Testis (tissue), 3 donors: ENCODE data around the gene CEP78. TPM values are rescaled to one million over a fixed set of nuclear protein-coding genes. Genes with fewer than 3 reads are reported as not detected.

ENCODE experiments used
- DNase-seq: peaks from one replicate; pipeline ENCODE4 v3.0.0-alpha.2; 2019
- H3K27ac ChIP-seq, 2 donors: fragments of 200-600 bp; sonication (generic); one replicate each; pipeline ENCODE4 v1.5.1; 2019
- H3K27me3 ChIP-seq: fragments of 200-600 bp; sonication (generic); one replicate; pipeline ENCODE4 v1.5.1; 2019
- H3K36me3 ChIP-seq: fragments of 200-600 bp; sonication (generic); one replicate; pipeline ENCODE4 v1.5.1; 2017; ENCODE audit warnings: low read depth; ENCODE audit errors: missing control alignments
- H3K4me1 ChIP-seq: fragments of 200-600 bp; sonication (generic); one replicate; pipeline ENCODE4 v1.5.1; 2019
- H3K4me3 ChIP-seq, 2 donors: fragments of 200-600 bp; sonication (generic); one replicate each; pipeline ENCODE4 v1.5.1; 2017 to 2019
- H3K9me3 ChIP-seq: fragments of 200-600 bp; sonication (generic); one replicate; pipeline ENCODE4 v1.5.1; 2017
- CTCF ChIP-seq, 3 experiments: fragments of 450-650 bp in 2 of 3; fragments of 200-600 bp in 1 of 3; sonication (generic) in 1 of 3; IDR thresholded peaks; one replicate each; pipeline ENCODE4 v1.5.1; 2016 to 2019; ENCODE audit warnings: antibody characterized with exemption in 3 of 3, mild to moderate bottlenecking in 2 of 3, moderate library complexity in 1 of 3
- POLR2A ChIP-seq: fragments of 450-650 bp; IDR thresholded peaks from one replicate; pipeline ENCODE4 v1.6.1; 2017; ENCODE audit warnings: antibody characterized with exemption, mild to moderate bottlenecking, moderate library complexity
- WGBS, 2 donors: methylation state at CpG; one replicate each; pipeline ENCODE4 v1.1.5; 2018; 5-methylcytosine and 5-hydroxymethylcytosine counted together
- intact Hi-C: fragments of 100-400 bp; cut with DNase I; formaldehyde crosslinking; loops from one replicate; pipeline ENCODE4 v1.15.1; 2023; ENCODE audit warnings: low total_unique reads
- polyA plus RNA-seq: library from polyadenylated mRNA; stranded (reverse); fragments of 350-450 nt; fragmentation: Illumina TruSeq; extraction: RNeasy Lipid Tissue Mini Kit (QIAGEN cat#74804); gene quantifications from one replicate; pipeline ENCODE4 v1.2.3, GENCODE V29; 2014; ENCODE audit warnings: low read depth, low replicate concordance; ENCODE audit not compliant: insufficient read depth
- total RNA-seq, 2 donors: library from RNA; depleted of rRNA; stranded (reverse); fragments of >200 nt; gene quantifications; one replicate each; pipeline ENCODE4 v1.2.3, GENCODE V29; 2016

CEP78 gene
- total and polyA plus RNA-seq, 3 donors from 2014 or later = 28.2 to 50.2 (median 37.4) TPM

- no peaks in the 10 kb centered on the region for H3K4me1 ChIP-seq
- DNase-seq = no peak
- TF ChIP-seq CTCF (IDR thresholded peaks at IDR 0.05) (no peak), POLR2A (no peak)
- H3K27me3 ChIP-seq = no peaks in the 10 kb centered on the region
- H3K9me3 ChIP-seq = no peaks in the 10 kb centered on the region
- no peak overlapping the region for H3K4me3 ChIP-seq
- intact Hi-C loops = no loop called here
- H3K27ac ChIP-seq = no peak overlapping the region
- WGBS, 2 donors = 83% methylated on average over 5 of the region's 5 CpGs
- no peaks in the 10 kb centered on the region for H3K36me3 ChIP-seq
These were observed 3.6 kb downstream of the CEP78 start for GRCh38 chr9:78239506-78239905.

GRCh38 chr9:78242041-78242440 lies 6.2 kb downstream of the CEP78 start:
- Histone ChIP-seq H3K4me1 (no peaks in the 10 kb centered on the region), H3K4me3 (no peak overlapping the region), H3K27me3 (no peaks in the 10 kb centered on the region), H3K27ac (no peak overlapping the region), H3K9me3 (no peaks in the 10 kb centered on the region), H3K36me3 (no peaks in the 10 kb centered on the region)
- intact Hi-C loops = no loop called here
- TF ChIP-seq CTCF (IDR thresholded peaks at IDR 0.05) = no peak
- no peak for TF ChIP-seq POLR2A
- no peak for DNase-seq
- WGBS, 2 donors = 83 to 86% methylated on average over 4 of the region's 4 CpGs

GRCh38 chr9:78243130-78243529 lies 7.3 kb downstream of the CEP78 start:
- Histone ChIP-seq H3K27me3 (no peaks in the 10 kb centered on the region), H3K4me3 (no peak overlapping the region), H3K9me3 (no peaks in the 10 kb centered on the region), H3K4me1 (no peaks in the 10 kb centered on the region), H3K27ac (no peak overlapping the region), H3K36me3 (no peaks in the 10 kb centered on the region)
- intact Hi-C loops = no loop called here
- DNase-seq = no peak
- TF ChIP-seq POLR2A = no peak
- WGBS, 2 donors = 98 to 100% methylated on average over 1 of the region's 1 CpG

GRCh38 chr9:78245401-78245800 lies 9.5 kb downstream of the CEP78 start:
- no peaks in the 10 kb centered on the region for H3K4me1 ChIP-seq
- WGBS, 2 donors = 90% methylated on average over 1 of the region's 1 CpG
- H3K27ac ChIP-seq = no peak overlapping the region
- TF ChIP-seq CTCF (IDR thresholded peaks at IDR 0.05) (no peak), POLR2A (no peak)
- no peaks in the 10 kb centered on the region for H3K36me3 ChIP-seq
- no peak overlapping the region for H3K4me3 ChIP-seq
- intact Hi-C loops = no loop called here
- no peaks in the 10 kb centered on the region for H3K27me3 ChIP-seq
- no peaks in the 10 kb centered on the region for H3K9me3 ChIP-seq
- DNase-seq = no peak

GRCh38 chr9:78248635-78249034 lies 12.8 kb downstream of the CEP78 start:
- WGBS, 2 donors = 82 to 85% methylated on average over 1 of the region's 1 CpG
- no peaks in the 10 kb centered on the region for H3K4me1 ChIP-seq
- H3K27me3 ChIP-seq = no peaks in the 10 kb centered on the region
- H3K4me3 ChIP-seq = no peak overlapping the region
- H3K9me3 ChIP-seq = no peaks in the 10 kb centered on the region
- DNase-seq = no peak
- intact Hi-C loops = no loop called here
- no peak for TF ChIP-seq POLR2A
- H3K36me3 ChIP-seq = no peaks in the 10 kb centered on the region
- H3K27ac ChIP-seq = no peak overlapping the region

- Histone ChIP-seq H3K4me1 (no peaks in the 10 kb centered on the region), H3K4me3 (no peak overlapping the region), H3K9me3 (no peaks in the 10 kb centered on the region), H3K27ac (no peak overlapping the region), H3K36me3 (no peaks in the 10 kb centered on the region), H3K27me3 (no peaks in the 10 kb centered on the region)
- TF ChIP-seq POLR2A = no peak
- TF ChIP-seq CTCF (IDR thresholded peaks at IDR 0.05) = no peak
- DNase-seq = no peak
- intact Hi-C loops = no loop called here
These were observed 13.7 kb downstream of the CEP78 start for GRCh38 chr9:78249542-78249941.
